HG03571 (cell line): ENCODE data around the gene NUFIP2.
"Not testable (repeated sequence)": the region's sequence is repeated elsewhere in the genome, so short reads cannot be mapped to it uniquely, and the experiment has no call there.

Experiments
- ATAC-seq: cut with Tn5 transposase; IDR thresholded peaks from one replicate; pipeline ENCODE4 v1.9.1; 2021; ENCODE audit not compliant: unreplicated experiment

The NUFIP2 gene, protein sequence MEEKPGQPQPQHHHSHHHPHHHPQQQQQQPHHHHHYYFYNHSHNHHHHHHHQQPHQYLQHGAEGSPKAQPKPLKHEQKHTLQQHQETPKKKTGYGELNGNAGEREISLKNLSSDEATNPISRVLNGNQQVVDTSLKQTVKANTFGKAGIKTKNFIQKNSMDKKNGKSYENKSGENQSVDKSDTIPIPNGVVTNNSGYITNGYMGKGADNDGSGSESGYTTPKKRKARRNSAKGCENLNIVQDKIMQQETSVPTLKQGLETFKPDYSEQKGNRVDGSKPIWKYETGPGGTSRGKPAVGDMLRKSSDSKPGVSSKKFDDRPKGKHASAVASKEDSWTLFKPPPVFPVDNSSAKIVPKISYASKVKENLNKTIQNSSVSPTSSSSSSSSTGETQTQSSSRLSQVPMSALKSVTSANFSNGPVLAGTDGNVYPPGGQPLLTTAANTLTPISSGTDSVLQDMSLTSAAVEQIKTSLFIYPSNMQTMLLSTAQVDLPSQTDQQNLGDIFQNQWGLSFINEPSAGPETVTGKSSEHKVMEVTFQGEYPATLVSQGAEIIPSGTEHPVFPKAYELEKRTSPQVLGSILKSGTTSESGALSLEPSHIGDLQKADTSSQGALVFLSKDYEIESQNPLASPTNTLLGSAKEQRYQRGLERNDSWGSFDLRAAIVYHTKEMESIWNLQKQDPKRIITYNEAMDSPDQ

GRCh38 chr17:29293890-29294579, at the start of gene NUFIP2:
TSS of gene NUFIP2 (minus strand) at chr17:29294148. CDS start at chr17:29294059, 89 bp downstream.
- ATAC-seq, result peak; percentile 73

- no peak for ATAC-seq
Measured at GRCh38 chr17:29342158-29342765, 48.3 kb upstream of the NUFIP2 start.

DNA sequence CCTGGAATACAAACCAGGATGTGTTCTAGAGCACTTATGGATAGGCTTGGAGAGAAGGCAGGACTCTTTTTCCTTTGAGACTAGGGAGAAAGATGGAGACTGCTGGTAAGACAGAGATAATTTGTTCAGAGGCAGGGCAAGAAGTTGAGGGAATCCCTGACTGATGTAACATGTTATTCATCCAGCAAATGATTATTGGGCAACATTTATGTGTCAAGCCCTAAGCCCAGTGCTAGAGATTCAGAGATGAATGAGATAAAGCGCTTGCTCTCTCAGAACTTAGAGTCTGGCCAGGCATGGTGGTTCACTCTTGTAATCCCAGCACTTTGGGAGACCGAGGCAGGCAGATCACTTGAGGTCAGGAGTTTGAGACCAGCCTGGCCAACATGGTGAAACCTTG, 47.8 kb upstream of the NUFIP2 start:
- no peak for ATAC-seq

GRCh38 chr17:29339016-29339415, 45.1 kb upstream of the NUFIP2 start:
- not testable (repeated sequence) for ATAC-seq

- ATAC-seq, result no peak
Measured at GRCh38 chr17:29331708-29332085, 37.7 kb upstream of the NUFIP2 start.

DNA sequence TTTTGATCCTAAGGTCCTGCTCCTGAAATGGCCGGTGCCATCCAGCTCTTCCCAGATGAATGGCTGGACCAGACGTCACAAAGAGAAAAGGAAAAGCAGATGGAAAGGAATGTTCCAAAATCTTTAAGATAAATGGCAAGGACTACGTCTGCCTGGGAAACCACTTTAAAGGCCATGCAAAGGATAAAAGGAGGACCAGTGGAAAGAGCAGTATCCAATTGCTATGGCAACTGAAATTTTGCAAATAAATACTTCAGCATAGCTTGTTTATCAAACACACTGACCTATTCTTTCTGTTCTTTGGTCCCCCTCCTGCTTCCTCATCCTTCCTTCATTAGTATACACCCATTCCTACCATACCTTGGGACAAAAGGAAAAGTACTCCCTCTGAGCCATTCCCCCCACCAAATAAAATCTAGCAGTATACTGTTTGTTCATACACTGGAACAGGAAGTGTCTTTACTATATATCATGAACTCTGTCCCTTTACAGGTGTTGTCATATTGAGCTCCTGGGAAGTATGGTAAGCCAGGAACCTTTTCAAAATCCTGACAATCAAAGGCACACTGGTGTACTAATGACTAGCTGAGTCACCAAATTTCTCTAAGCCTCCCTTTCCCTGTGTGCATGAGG, 37.2 kb upstream of the NUFIP2 start:
- ATAC-seq, result no peak

DNA sequence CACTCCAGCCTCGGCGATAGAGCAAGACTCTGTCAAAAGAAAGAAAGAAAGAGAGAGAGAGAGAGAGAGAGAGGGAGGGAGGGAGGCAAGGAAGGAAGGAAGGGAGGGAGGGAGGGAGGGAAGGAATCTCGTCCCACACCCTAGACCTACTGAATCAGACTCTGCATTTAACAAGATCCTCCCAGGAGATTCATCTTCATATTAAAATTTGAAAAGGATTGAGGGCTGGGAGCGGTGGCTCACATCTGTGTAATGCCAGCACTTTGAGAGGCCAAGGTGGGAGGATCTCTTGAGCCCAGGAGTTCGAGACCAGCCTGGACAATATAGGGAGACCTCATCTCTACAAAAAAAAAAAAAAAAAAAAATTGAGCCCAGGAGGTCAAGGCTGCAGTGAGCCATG, 33.5 kb upstream of the NUFIP2 start:
- no peak for ATAC-seq

DNA sequence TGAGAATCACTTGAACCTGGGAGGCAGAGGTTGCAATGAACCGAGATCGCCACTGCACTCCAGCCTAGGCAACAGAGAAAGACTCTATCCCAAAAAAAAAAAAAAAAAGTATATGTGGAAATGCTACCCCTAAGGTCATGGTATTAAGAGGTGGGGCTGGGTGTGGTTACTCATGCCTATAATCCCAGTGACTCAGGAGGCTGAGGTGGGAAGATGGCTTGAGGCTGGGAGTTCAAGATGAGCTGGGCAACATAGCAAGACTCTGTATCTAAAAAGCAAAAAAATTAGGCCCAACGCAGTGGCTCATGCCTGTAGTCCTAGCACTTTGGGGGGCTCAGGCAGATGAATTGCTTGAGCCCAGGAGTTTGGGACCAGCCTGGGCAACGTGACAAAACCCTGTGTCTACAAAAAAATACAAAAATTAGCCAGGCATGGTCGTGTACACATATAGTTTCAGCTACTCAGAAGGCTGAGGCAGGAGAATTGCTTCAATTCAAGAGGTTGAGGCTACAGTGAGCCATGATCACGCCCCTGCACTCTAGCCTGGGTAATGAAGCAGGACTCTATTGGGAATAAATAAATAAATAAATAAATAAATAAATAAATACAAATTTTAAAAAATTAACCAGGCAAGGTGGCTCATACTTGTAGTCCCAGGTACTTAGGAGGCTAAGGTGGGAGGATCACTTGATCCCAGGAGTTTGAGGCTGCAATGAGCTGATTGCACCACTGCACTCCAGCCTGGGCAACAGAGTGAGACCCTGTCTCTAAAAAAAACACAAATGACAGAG, 32.3 kb upstream of the NUFIP2 start:
- ATAC-seq, result no peak

DNA sequence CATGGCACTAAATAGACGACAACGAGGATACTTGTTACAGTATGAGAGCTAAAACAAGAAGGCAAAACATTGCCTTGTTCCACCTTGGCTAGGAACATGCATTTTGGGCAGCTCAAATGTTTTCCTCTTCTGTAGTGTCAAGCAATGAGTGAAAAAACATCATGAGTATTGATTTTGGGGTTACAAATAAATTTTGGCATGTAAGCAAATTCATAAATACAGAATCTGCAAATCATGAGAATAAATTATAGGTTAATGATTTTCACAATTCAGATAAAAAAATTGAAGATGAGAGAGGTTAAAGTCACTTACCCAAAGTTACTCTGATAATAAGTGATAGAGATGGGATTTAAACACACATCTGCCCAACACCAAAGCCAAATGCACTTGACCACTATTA, 28.4 kb upstream of the NUFIP2 start:
- no peak for ATAC-seq

- no peak for ATAC-seq
Measured at GRCh38 chr17:29303386-29303785, 9.4 kb upstream of the NUFIP2 start.

GRCh38 chr17:29299031-29299430, 5.1 kb upstream of the NUFIP2 start:
- ATAC-seq, result no peak

- ATAC-seq, result no peak
Measured at GRCh38 chr17:29295420-29295819, 1.5 kb upstream of the NUFIP2 start.

- no peak for ATAC-seq
Measured at GRCh38 chr17:29294580-29294900, 592 bp upstream of the NUFIP2 start.

DNA sequence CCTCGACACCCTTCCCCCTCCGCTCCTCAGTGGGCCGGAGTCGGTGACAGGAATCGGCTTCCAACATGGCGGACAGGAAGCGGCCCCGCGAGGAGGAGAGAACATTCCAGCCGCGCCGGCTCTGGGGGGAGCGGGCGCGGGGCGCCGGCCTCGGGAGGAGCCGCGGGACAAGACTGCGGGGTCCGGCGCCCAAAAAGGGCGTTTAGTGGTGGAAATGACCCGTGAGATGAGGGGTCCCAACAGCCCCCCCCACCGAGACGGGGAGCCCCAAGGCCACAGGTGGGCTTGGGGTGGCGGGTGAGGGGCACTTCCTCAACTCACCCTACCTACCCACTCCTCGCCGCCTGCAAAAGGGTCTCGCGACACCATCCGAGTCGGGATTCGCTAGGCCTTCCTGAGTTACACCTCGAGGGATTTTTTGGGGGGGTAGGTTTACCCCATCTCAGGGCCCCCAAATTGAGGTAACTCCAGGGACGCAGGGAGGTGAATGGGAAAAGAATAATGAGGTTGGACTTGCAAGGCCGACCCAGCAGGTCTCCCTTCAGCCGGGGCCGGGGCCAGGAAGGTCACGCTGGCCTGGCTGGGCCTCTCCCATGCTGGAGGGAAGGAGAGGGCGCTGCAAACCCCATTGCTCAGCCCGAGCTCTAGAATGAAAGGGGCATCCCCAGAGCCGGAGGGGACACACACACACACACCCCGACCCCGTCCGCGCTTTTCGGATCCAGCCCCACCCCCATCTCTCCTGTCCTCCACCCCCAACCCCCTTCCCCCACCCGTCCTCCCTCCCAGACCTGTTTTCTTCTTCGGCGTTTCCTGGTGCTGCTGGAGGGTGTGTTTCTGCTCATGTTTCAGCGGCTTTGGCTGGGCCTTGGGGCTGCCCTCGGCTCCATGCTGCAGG, 707 bp downstream of the NUFIP2 start:
- no peak for ATAC-seq

- no peak for ATAC-seq
Measured at GRCh38 chr17:29292071-29292991, 1.6 kb downstream of the NUFIP2 start.

GRCh38 chr17:29291163-29291752, 2.7 kb downstream of the NUFIP2 start:
- ATAC-seq, result no peak

DNA sequence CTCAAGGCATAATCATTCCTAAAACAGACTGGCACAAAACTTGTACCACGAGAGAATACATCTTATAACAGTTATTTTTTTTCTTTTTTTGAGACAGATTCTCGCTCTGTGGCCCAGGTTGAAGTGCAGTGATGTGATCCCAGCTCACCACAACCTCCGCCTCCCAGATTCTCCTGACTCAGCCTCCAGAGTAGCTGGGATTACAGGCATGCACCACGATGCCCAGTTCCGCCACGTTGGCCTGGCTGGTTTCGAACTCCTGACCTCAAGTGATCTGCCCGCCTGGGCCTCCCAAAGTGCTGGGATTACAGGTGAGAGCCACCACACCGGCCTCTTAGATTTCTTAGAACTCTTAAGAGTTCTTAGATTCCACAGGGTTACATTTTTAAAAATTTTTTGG, 4.1 kb downstream of the NUFIP2 start:
- no peak for ATAC-seq

- ATAC-seq, result no peak
Measured at GRCh38 chr17:29283961-29284360, 10.0 kb downstream of the NUFIP2 start.
